SH-SY5Y (cell line): ENCODE results near the gene DNAAF5.

Source experiments
- GATA2 ChIP-seq: IDR thresholded peaks from 2 replicates; pipeline ENCODE4 v1.6.1; 2011; ENCODE audit warnings: mild to moderate bottlenecking, low read depth, low read length
- GATA3 ChIP-seq: IDR thresholded peaks from 2 replicates; pipeline ENCODE4 v1.6.1; 2011; ENCODE audit warnings: low read depth, mild to moderate bottlenecking, low read length, moderate library complexity

DNAAF5 gene

DNA sequence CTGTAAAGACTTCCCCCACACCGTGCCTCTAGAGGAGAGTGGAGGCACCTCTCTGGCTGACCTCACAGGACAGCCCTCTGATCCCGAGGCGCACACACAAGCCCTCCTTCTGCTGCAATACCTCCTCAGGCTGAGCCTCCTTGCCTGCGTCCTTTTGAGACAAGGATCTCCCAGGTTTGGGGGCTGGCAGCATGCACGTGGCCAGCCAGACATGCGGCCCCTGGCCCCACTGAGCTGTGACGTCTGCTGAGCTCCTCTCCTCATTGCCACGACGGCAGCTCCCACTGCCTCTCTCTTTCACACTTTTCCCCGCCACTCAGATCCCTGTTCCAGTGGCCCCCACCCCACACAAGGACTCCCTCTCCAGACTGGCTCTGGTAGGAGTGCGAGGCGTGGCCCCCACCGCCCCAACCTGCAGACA is 12.2 kb upstream of the DNAAF5 start:
- TF ChIP-seq GATA2 (no peak), GATA3 (no peak)

DNA sequence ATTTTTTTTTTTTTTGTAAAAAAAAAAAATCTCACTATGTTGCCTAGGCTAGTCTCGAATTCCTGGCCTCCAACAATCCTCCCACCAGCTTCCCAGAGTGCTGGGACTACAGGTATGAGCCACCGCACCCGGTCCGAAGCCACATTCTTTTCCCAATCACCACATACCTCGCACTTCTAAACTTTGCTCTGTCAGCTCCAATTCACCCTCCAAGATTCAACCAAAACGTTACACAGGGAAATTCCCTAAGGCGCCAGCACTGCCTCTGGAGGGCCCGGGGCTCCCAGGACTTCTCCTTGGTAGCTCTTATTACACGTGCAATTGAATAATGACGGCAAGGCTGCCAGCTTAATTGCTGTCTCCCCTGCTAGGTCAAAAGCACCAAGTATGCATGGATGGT is 10.3 kb upstream of the DNAAF5 start:
- TF ChIP-seq GATA3 = no peak
- TF ChIP-seq GATA2 = no peak

- TF ChIP-seq GATA3 (no peak), GATA2 (no peak)
Observed at GRCh38 chr7:716636-717035, 9.9 kb upstream of the DNAAF5 start.

DNA sequence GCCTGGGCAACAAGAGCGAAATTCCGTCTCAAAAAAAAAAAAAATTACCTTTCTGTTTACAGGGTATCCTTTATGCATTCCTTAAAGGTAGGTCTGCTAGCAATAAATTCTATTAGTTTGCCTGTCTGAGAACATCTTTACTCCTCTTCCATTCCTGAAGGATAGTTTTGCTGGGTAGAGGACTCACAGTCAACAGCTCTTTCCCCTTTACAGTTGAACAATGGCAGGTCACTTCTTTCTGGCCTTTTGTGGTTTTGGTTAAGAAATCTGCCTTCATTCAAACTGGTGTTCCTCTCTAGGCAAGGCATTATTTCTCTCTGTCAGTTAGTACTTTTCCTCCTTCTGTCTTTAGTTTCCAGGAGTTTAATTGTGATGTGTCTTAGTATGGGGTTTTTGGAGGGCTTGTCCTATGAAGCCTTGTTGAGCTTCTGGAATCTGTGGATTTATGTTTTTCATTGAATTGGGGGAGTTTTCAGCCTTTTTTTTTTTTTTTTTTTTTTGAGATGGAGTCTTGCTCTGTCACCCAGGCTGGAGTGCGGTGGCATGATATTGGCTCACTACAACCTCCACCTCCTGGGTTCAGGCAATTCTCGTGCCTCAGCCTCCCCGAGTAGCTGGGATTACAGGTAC is 4.8 kb upstream of the DNAAF5 start:
- TF ChIP-seq GATA3 = no peak
- TF ChIP-seq GATA2 = no peak

- TF ChIP-seq GATA2 = no peak
- TF ChIP-seq GATA3 = no peak
Observed at GRCh38 chr7:723541-723940, 3.0 kb upstream of the DNAAF5 start.

GRCh38 chr7:724298-724697 is 2.2 kb upstream of the DNAAF5 start:
- TF ChIP-seq GATA2 = no peak
- no peak for TF ChIP-seq GATA3

- TF ChIP-seq GATA3 (no peak), GATA2 (no peak)
Observed at GRCh38 chr7:725223-726005, 1.1 kb upstream of the DNAAF5 start.

GRCh38 chr7:726854-727103 is 280 bp downstream of the DNAAF5 start:
- TF ChIP-seq GATA3 (no peak), GATA2 (no peak)

- TF ChIP-seq GATA2 = no peak
- TF ChIP-seq GATA3 = no peak
Observed at GRCh38 chr7:727104-727805, 756 bp downstream of the DNAAF5 start, which contains the start of gene PRKAR1B. Gene PRKAR1B, minus strand, starts transcription at chr7:727281. Its CDS starts 15,776 bp downstream, at chr7:711505.

- no peak for TF ChIP-seq GATA3
Observed at GRCh38 chr7:727806-728460, 1.4 kb downstream of the DNAAF5 start.

DNA sequence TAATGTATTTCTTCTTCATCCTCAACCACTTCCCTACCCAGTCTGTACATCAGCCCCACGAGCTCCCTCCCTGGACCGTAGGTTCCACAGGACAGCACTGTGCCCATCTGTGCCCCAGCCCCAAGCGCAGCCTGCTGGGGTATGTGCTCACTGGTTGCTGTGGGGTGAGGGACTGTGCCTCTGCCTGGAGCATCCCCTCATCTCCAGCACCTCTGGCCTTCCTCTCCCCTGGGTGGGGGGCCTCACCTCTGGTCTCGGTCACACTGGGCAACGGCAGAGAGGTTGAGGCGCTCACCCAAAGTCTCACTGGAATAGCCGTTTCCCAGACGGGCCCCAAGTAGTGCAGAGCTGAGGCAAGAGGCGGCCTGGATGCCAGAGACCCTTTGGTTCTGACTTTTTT is 2.1 kb downstream of the DNAAF5 start:
- TF ChIP-seq GATA2 (no peak), GATA3 (no peak)

- no peak for TF ChIP-seq GATA3
- no peak for TF ChIP-seq GATA2
Observed at GRCh38 chr7:729140-730000, 2.9 kb downstream of the DNAAF5 start.
